ENCODE measurements around the gene CYBC1. TPM values are rescaled to one million over a fixed set of nuclear protein-coding genes. Genes with fewer than 3 reads are reported as not detected.
A peak's percentile ranks its signal among the peaks of the same experiment; 100 is the strongest.

Gene CYBC1
- total and polyA plus RNA-seq, 2 of the 4 experiments (the other 2 are of a cell fraction): 75.1 to 76.7 TPM

GRCh38 chr17:82400206-82400605 lies 50.3 kb downstream of the CYBC1 start:
- Histone ChIP-seq H3K18ac (ENCODE audit: low read depth, low read length) (no peak overlapping the region), H4K91ac (ENCODE audit: insufficient read depth, low read depth, low read length) (no peak overlapping the region), H3K4me2 (ENCODE audit: low read depth, low read length) (no peak overlapping the region), H3K36me3 (ENCODE audit: control insufficient read depth, insufficient read depth, low read length) (peaks cover 6% of the 10 kb centered on the region; the same call in 1 of the 2 replicates), H2BK15ac (ENCODE audit: low read depth, low read length) (no peak overlapping the region), H2BK120ac (ENCODE audit: low read depth, low read length) (no peak overlapping the region), H2AK9ac (replicated peaks; ENCODE audit: low read depth, low read length, poor library complexity) (no peak overlapping the region), H4K8ac (ENCODE audit: low read depth in 2 of 2, low read length in 2 of 2) (no peak overlapping the region), H3K23ac (ENCODE audit: low read depth, low read length) (no peak overlapping the region), H3K4ac (ENCODE audit: low read depth, low read length) (no peak overlapping the region), H4K20me1 (ENCODE audit: insufficient read depth, low read length) (peaks cover 7% of the 10 kb centered on the region), H2BK5ac (ENCODE audit: low read depth, low read length, poor library complexity, severe bottlenecking) (no peak overlapping the region), H3K9ac (ENCODE audit: low read depth, low read length) (no peak overlapping the region), H2BK20ac (ENCODE audit: low read depth, low read length) (no peak overlapping the region), H2AK5ac (ENCODE audit: low read depth, low read length) (no peak overlapping the region), H3K27me3 (ENCODE audit: control insufficient read depth, insufficient read depth, low read length) (no peaks in the 10 kb centered on the region), H4K5ac (ENCODE audit: low read depth, low read length) (no peak overlapping the region), H3K14ac (replicated peaks; ENCODE audit: low read depth, low read length) (no peak overlapping the region), H3K27ac (ENCODE audit: insufficient read depth, low read length) (no peak overlapping the region), H3K4me1 (ENCODE audit: control insufficient read depth, insufficient read depth, low read length) (peaks cover 12% of the 10 kb centered on the region), H3K4me3 (ENCODE audit: insufficient read depth, low read depth, low read length) (no peak overlapping the region), H3K56ac (ENCODE audit: extremely low read depth, insufficient read depth, low read length) (no peak overlapping the region), H3K79me1 (ENCODE audit: low read depth in 1 of 2, low read length in 2 of 2) (no peaks in the 10 kb centered on the region), H3K9me1 (ENCODE audit: insufficient read depth, low read length) (no peaks in the 10 kb centered on the region), H3K9me3 (ENCODE audit: control insufficient read depth, insufficient read depth, low read length) (no peaks in the 10 kb centered on the region), H2AFZ (replicated peaks; ENCODE audit: low read length, poor library complexity) (no peak overlapping the region)
- 78% methylated on average over 4 of the region's 7 CpGs; no CpG with 5 or more reads in 1 of the 2 experiments for WGBS, 2 experiments (ENCODE audit: extremely low coverage in 2 of 2, insufficient read length in 1 of 2)
- POLR2A ChIA-PET (ENCODE audit: unreplicated experiment): interaction anchor here (0.6 kb wide), 1 partner anchor 39 kb away, joined by 5 read pairs; no protein-coding TSS in a partner anchor
- in situ Hi-C loops (cut with MboI; ENCODE audit: low sequenced_read_pairs): no loop called here
- peak; percentile 5 for DNase-seq
- CTCF ChIA-PET: no interaction called here
- ATAC-seq (ENCODE audit: low read depth): no peak
- dilution Hi-C loops (cut with HindIII; ENCODE audit: low sequenced_read_pairs, unreplicated experiment): no loop called here
- intact Hi-C loops (cut with micrococcal nuclease): no loop called here
- TF ChIP-seq RCOR1 (IDR thresholded peaks at IDR 0.05; ENCODE audit: insufficient replicate concordance, low read length): no peak
- TF ChIP-seq, protein P1, sequence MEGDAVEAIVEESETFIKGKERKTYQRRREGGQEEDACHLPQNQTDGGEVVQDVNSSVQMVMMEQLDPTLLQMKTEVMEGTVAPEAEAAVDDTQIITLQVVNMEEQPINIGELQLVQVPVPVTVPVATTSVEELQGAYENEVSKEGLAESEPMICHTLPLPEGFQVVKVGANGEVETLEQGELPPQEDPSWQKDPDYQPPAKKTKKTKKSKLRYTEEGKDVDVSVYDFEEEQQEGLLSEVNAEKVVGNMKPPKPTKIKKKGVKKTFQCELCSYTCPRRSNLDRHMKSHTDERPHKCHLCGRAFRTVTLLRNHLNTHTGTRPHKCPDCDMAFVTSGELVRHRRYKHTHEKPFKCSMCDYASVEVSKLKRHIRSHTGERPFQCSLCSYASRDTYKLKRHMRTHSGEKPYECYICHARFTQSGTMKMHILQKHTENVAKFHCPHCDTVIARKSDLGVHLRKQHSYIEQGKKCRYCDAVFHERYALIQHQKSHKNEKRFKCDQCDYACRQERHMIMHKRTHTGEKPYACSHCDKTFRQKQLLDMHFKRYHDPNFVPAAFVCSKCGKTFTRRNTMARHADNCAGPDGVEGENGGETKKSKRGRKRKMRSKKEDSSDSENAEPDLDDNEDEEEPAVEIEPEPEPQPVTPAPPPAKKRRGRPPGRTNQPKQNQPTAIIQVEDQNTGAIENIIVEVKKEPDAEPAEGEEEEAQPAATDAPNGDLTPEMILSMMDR (conservative IDR thresholded peaks at IDR 0.05; ENCODE audit: low read depth, low read length): no peak
- TF ChIP-seq RFX5 (IDR thresholded peaks at IDR 0.05; ENCODE audit: low read depth, low read length): no peak
- TF ChIP-seq POLR2A (IDR thresholded peaks at IDR 0.05; ENCODE audit: low read depth, low read length): no peak
- TF ChIP-seq MAZ (IDR thresholded peaks at IDR 0.05; ENCODE audit: borderline replicate concordance, low read depth, low read length): no peak
- TF ChIP-seq FOS (IDR thresholded peaks at IDR 0.05; ENCODE audit: low read depth, low read length): no peak
- TF ChIP-seq CHD1 (IDR thresholded peaks at IDR 0.05; ENCODE audit: low read depth, low read length): no peak
- no peak for TF ChIP-seq BHLHE40 (IDR thresholded peaks at IDR 0.05; ENCODE audit: low read depth, low read length)
- no peak for TF ChIP-seq MAFK (IDR thresholded peaks at IDR 0.05; ENCODE audit: low read depth, low read length)
- no peak for TF ChIP-seq USF2 (IDR thresholded peaks at IDR 0.05; ENCODE audit: low read depth, low read length)
- no peak for TF ChIP-seq ELK1 (IDR thresholded peaks at IDR 0.05; ENCODE audit: borderline replicate concordance, low read depth, low read length)
- no peak for TF ChIP-seq MXI1 (IDR thresholded peaks at IDR 0.05; ENCODE audit: borderline replicate concordance, low read depth, low read length)
- no peak for TF ChIP-seq CEBPB (IDR thresholded peaks at IDR 0.05; ENCODE audit: low read depth, low read length)
- TF ChIP-seq RAD21 (IDR thresholded peaks at IDR 0.05; ENCODE audit: low read length): no peak
- TF ChIP-seq SMC3 (IDR thresholded peaks at IDR 0.05; ENCODE audit: low read depth, low read length): no peak
- no peak for TF ChIP-seq NFE2L2 (IDR thresholded peaks at IDR 0.05; ENCODE audit: low read depth, low read length)
- BruUV-seq (replicated peaks): no TSS peak

Data from IMR-90 (cell line).